C4-2B (cell line): ENCODE data around the gene SAMD4B.

Experiments used
- H3K27ac ChIP-seq: fragments of 450-650 bp; 2 replicates; pipeline ENCODE4 v1.5.1; 2017
- CTCF ChIP-seq: fragments of 450-650 bp; conservative IDR thresholded peaks from 2 replicates; pipeline ENCODE4 v1.5.1; 2017; ENCODE audit warnings: mild to moderate bottlenecking
- ZFX ChIP-seq: fragments of 450-650 bp; IDR thresholded peaks from 2 replicates; pipeline ENCODE4 v1.6.1; 2017

The SAMD4B gene

DNA sequence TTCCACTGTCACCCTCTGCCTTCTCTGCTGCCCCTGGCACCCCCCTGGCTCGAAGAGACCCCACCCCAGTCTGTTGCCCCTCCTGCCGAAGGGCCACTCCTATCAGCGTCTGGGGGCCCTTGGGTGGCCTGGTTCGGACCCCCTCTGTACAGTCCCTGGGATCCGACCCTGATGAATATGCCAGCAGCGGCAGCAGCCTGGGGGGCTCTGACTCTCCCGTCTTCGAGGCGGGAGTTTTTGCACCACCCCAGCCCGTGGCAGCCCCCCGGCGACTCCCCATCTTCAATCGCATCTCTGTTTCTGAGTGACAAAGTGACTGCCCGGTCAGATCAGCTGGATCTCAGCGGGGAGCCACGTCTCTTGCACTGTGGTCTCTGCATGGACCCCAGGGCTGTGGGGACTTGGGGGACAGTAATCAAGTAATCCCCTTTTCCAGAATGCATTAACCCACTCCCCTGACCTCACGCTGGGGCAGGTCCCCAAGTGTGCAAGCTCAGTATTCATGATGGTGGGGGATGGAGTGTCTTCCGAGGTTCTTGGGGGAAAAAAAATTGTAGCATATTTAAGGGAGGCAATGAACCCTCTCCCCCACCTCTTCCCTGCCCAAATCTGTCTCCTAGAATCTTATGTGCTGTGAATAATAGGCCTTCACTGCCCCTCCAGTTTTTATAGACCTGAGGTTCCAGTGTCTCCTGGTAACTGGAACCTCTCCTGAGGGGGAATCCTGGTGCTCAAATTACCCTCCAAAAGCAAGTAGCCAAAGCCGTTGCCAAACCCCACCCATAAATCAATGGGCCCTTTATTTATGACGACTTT is 66.4 kb downstream of the SAMD4B start:
- peak overlapping the region; percentile 85 for H3K27ac ChIP-seq
- TF ChIP-seq ZFX (no peak), CTCF (no peak)

GRCh38 chr19:39409208-39410016 is 67.2 kb downstream of the SAMD4B start:
- peak overlapping the region; percentile 80 for H3K27ac ChIP-seq
- TF ChIP-seq CTCF: no peak
- TF ChIP-seq ZFX: no peak

GRCh38 chr19:39410017-39410830 is 68.0 kb downstream of the SAMD4B start:
- no peak for TF ChIP-seq ZFX
- no peak for TF ChIP-seq CTCF
- peak overlapping the region; percentile 80 for H3K27ac ChIP-seq

GRCh38 chr19:39410831-39411080 is 68.5 kb downstream of the SAMD4B start:
- TF ChIP-seq ZFX (no peak), CTCF (no peak)
- H3K27ac ChIP-seq: peak overlapping the region; percentile 80

GRCh38 chr19:39411081-39411831 is 69.0 kb downstream of the SAMD4B start:
- H3K27ac ChIP-seq: no peak overlapping the region; the same call in none of the 2 replicates
- TF ChIP-seq CTCF: no peak
- no peak for TF ChIP-seq ZFX

DNA sequence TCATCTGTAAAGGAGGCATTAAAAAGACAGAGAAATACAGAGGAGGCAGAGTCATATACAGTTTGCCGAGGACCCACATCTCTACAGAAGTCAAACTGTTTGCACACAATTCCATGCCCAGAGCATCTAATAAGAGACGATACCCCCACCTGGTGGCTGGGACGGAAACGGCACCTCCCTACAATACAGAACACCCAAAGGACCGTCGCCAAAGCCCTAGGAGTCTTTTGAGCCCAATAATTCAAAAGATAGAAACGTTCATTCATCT is 69.5 kb downstream of the SAMD4B start:
- peak overlapping the region; percentile 76; the same call in 1 of the 2 replicates for H3K27ac ChIP-seq
- no peak for TF ChIP-seq ZFX
- peak; percentile 90 for TF ChIP-seq CTCF
